Transverse colon (tissue), 4 donors: ENCODE results near the gene SASH3. TPM values are rescaled to one million over a fixed set of nuclear protein-coding genes. Genes with fewer than 3 reads are reported as not detected.

Experiments used
- DNase-seq: peaks from one replicate; pipeline ENCODE4 v3.0.0-alpha.2; 2019
- H3K27ac ChIP-seq, 4 donors: fragments of 200-600 bp; sonication (generic); 2 replicates each; pipeline ENCODE4 v1.5.1; 2016 to 2018; ENCODE audit warnings: inconsistent platforms in 4 of 4
- H3K27me3 ChIP-seq: fragments of 200-600 bp; sonication (generic); 2 replicates; pipeline ENCODE4 v1.5.1; 2017; ENCODE audit warnings: inconsistent platforms
- H3K36me3 ChIP-seq, 4 donors: fragments of 200-600 bp; sonication (generic); 2 replicates each; pipeline ENCODE4 v1.5.1; 2017 to 2019; ENCODE audit warnings: inconsistent platforms in 4 of 4
- H3K4me1 ChIP-seq, 4 donors: fragments of 200-600 bp; sonication (generic); 2 replicates each; pipeline ENCODE4 v1.5.1; 2017 to 2020; ENCODE audit warnings: inconsistent platforms in 4 of 4
- H3K4me3 ChIP-seq, 4 donors: fragments of 200-600 bp; sonication (generic); 1 replicate in 1 of 4; 2 replicates in 3 of 4; pipeline versions ENCODE4 v1.5.1 to v1.6.1; 2017 to 2019; ENCODE audit warnings: inconsistent platforms in 4 of 4
- H3K9me3 ChIP-seq, 2 donors: fragments of 200-600 bp; sonication (generic); 2 replicates each; pipeline ENCODE4 v1.5.1; 2017 to 2019; ENCODE audit warnings: inconsistent platforms in 2 of 2
- EP300 ChIP-seq: sonication (generic); formaldehyde crosslinking; IDR thresholded peaks from one replicate; pipeline ENCODE4 v1.6.1; 2017; ENCODE audit warnings: antibody characterized with exemption, low read depth
- POLR2A ChIP-seq: fragments of 450-650 bp; IDR thresholded peaks from one replicate; pipeline ENCODE4 v1.6.1; 2016; ENCODE audit warnings: antibody characterized with exemption, mild to moderate bottlenecking, moderate library complexity
- POLR2AphosphoS5 ChIP-seq, 3 donors: sonication (generic); formaldehyde crosslinking; IDR thresholded peaks; one replicate each; pipeline ENCODE4 v1.6.1; 2016; ENCODE audit warnings: antibody characterized with exemption in 3 of 3
- WGBS, 2 donors: methylation state at CpG; one replicate each; pipeline ENCODE4 v1.1.5; 2018; ENCODE audit warnings: low coverage in 1 of 2; 5-methylcytosine and 5-hydroxymethylcytosine counted together
- in situ Hi-C, 4 donors: fragments of 200-750 bp; cut with MboI; loops; one replicate each; pipeline versions ENCODE4 v1.15.0 to v1.15.1; 2017; ENCODE audit warnings: low sequenced_read_pairs in 3 of 4, low pct_ligation_motif_present in 1 of 4, low pct_unique_long_range_greater_than_20kb in 1 of 4
- intact Hi-C: fragments of 100-400 bp; cut with DNase I; formaldehyde crosslinking; loops from one replicate; pipeline ENCODE4 v1.15.1; 2023; ENCODE audit warnings: low total_unique reads
- total RNA-seq, 4 donors: library from RNA; depleted of rRNA; stranded (reverse); fragments of >200 nt; gene quantifications; one replicate each; pipeline ENCODE4 v1.1.0, GENCODE V29; 2016
- TF ChIP-seq, protein P1 (sequence below), 5 experiments: fragments of 200-600 bp in 3 of 5; fragments of 450-650 bp in 2 of 5; sonication (generic) in 3 of 5; IDR thresholded peaks; 1 replicate in 2 of 5; 2 replicates in 3 of 5; pipeline ENCODE4 v1.5.1; 2016 to 2017; ENCODE audit warnings: antibody characterized with exemption in 5 of 5, inconsistent platforms in 3 of 5, mild to moderate bottlenecking in 2 of 5, moderate library complexity in 1 of 5

SASH3 gene
- total RNA-seq, 4 donors from 2014 or later: 1.6 to 20.9 (median 11.1) TPM

DNA sequence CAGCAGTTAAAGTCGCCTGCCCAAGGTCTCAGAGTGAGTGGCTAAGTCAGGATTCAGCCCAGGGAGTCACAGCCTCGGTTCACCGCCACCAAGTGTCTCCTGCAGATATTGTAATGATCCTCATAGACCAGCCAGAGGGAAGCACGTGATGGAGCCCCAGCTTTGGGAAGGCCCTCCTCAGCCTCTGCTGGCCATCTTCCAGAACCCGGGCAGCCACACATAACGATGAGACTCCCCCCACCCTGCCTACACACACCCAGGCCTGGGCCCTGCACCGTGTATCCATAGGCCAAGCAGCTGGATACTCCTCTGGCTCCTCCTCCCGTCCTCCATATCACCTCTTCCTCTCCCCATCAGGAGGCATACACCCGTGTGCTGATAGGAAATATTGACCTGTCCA, 19.6 kb upstream of the SASH3 start:
- H3K4me3 ChIP-seq: no peak overlapping the region
- intact Hi-C loops: no loop called here
- no peaks in the 10 kb centered on the region for H3K27me3 ChIP-seq
- H3K9me3 ChIP-seq: no peaks in the 10 kb centered on the region
- TF ChIP-seq POLR2AphosphoS5 (IDR thresholded peaks at IDR 0.05): no peak
- TF ChIP-seq EP300: no peak
- no peak for TF ChIP-seq POLR2A
- TF ChIP-seq, protein P1, sequence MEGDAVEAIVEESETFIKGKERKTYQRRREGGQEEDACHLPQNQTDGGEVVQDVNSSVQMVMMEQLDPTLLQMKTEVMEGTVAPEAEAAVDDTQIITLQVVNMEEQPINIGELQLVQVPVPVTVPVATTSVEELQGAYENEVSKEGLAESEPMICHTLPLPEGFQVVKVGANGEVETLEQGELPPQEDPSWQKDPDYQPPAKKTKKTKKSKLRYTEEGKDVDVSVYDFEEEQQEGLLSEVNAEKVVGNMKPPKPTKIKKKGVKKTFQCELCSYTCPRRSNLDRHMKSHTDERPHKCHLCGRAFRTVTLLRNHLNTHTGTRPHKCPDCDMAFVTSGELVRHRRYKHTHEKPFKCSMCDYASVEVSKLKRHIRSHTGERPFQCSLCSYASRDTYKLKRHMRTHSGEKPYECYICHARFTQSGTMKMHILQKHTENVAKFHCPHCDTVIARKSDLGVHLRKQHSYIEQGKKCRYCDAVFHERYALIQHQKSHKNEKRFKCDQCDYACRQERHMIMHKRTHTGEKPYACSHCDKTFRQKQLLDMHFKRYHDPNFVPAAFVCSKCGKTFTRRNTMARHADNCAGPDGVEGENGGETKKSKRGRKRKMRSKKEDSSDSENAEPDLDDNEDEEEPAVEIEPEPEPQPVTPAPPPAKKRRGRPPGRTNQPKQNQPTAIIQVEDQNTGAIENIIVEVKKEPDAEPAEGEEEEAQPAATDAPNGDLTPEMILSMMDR (IDR thresholded peaks at IDR 0.05): no peak
- no peaks in the 10 kb centered on the region for H3K36me3 ChIP-seq
- no peaks in the 10 kb centered on the region for H3K4me1 ChIP-seq
- in situ Hi-C loops: no loop called here
- DNase-seq: no peak
- H3K27ac ChIP-seq: no peak overlapping the region
- 54% methylated on average over 9 of the region's 9 CpGs; no CpG with 5 or more reads in 1 of the 2 donors for WGBS, 2 donors

DNA sequence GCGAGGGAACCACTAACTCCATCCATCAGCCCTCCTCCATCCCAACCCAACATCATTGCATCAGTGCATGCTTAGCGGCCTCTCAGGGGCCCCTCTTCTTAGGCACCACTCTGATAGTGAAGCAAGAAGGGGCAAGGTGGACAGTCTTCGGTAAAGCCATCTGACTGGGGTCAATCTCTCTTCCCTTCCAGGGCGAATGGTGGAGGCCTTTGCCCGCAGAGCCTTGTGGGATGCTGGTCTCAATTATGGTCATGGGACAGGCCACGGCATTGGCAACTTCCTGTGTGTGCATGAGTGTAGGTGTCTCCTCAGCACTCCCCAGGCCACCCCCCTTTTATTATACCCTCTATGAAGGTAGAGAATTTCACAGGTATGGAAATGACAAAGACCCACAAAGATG, 18.8 kb upstream of the SASH3 start:
- Histone ChIP-seq H3K4me1 (no peaks in the 10 kb centered on the region), H3K27me3 (no peaks in the 10 kb centered on the region), H3K36me3 (no peaks in the 10 kb centered on the region), H3K27ac (no peak overlapping the region), H3K9me3 (no peaks in the 10 kb centered on the region), H3K4me3 (no peak overlapping the region)
- in situ Hi-C loops: no loop called here
- TF ChIP-seq, protein P1 (IDR thresholded peaks at IDR 0.05): no peak
- TF ChIP-seq POLR2AphosphoS5 (IDR thresholded peaks at IDR 0.05) (no peak), EP300 (no peak), POLR2A (no peak)
- 88% methylated on average over 6 of the region's 6 CpGs; no CpG with 5 or more reads in 1 of the 2 donors for WGBS, 2 donors
- intact Hi-C loops: no loop called here
- no peak for DNase-seq

DNA sequence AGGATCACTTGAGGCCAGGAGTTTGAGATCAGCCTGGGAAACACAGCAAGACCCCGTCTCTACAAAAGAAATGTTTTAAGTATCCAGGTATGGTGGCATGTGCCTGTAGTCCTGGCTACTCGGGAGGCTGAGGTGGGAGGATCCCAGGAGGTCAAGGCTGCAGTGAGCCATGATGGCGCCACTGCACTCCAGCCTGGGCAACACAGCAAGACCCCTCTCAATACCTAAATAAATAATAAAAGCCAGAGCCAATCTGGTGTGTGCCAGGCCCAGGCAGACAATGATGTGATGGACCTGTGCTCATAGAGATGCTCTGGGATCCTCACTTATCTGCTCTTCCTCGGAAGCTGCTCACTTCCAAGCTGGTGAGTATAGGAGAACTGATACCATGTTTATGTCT, 18.2 kb upstream of the SASH3 start:
- intact Hi-C loops (no loop called here), in situ Hi-C loops (no loop called here)
- H3K36me3 ChIP-seq: no peaks in the 10 kb centered on the region
- H3K27ac ChIP-seq: no peak overlapping the region
- H3K4me1 ChIP-seq: no peaks in the 10 kb centered on the region
- DNase-seq: no peak
- no peaks in the 10 kb centered on the region for H3K27me3 ChIP-seq
- WGBS, 2 donors: 97% methylated on average over 4 of the region's 4 CpGs; no CpG with 5 or more reads in 1 of the 2 donors
- no peak overlapping the region for H3K4me3 ChIP-seq
- TF ChIP-seq, protein P1 (IDR thresholded peaks at IDR 0.05): no peak
- no peak for TF ChIP-seq POLR2AphosphoS5 (IDR thresholded peaks at IDR 0.05)
- no peaks in the 10 kb centered on the region for H3K9me3 ChIP-seq

DNA sequence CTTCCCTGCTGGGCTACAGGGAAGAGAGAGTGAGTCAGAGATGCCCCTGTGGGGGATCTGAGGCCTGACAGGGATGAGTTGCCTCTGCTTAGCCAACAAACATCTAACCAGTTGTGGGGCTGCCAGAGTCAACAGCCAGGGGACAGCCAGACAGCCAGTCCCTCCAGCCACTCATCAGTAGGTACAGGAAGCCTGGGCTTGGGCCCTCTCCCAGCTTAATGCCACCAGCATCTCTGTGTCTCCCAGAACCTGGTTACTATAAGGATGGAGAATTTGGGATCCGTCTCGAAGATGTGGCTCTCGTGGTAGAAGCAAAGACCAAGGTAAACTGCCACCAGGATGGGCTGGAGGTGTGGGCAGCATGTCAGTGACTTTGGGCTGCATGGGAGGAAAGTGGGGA, 17.3 kb upstream of the SASH3 start:
- Histone ChIP-seq H3K36me3 (no peaks in the 10 kb centered on the region), H3K9me3 (no peaks in the 10 kb centered on the region), H3K4me3 (no peak overlapping the region), H3K27me3 (no peaks in the 10 kb centered on the region), H3K27ac (no peak overlapping the region), H3K4me1 (no peaks in the 10 kb centered on the region)
- intact Hi-C loops: no loop called here
- DNase-seq: no peak
- TF ChIP-seq POLR2A (no peak), EP300 (no peak), POLR2AphosphoS5 (IDR thresholded peaks at IDR 0.05) (no peak)
- TF ChIP-seq, protein P1 (IDR thresholded peaks at IDR 0.05): no peak
- in situ Hi-C loops: no loop called here
- WGBS, 2 donors: 95% methylated on average over 3 of the region's 3 CpGs; no CpG with 5 or more reads in 1 of the 2 donors
